HG02678 (cell line): ENCODE results near the gene FAM162A.

Experiments used
- ATAC-seq: cut with Tn5 transposase; IDR thresholded peaks from one replicate; pipeline ENCODE4 v1.9.1; 2021; ENCODE audit warnings: mild to moderate bottlenecking, moderate library complexity; ENCODE audit not compliant: unreplicated experiment

FAM162A gene

DNA sequence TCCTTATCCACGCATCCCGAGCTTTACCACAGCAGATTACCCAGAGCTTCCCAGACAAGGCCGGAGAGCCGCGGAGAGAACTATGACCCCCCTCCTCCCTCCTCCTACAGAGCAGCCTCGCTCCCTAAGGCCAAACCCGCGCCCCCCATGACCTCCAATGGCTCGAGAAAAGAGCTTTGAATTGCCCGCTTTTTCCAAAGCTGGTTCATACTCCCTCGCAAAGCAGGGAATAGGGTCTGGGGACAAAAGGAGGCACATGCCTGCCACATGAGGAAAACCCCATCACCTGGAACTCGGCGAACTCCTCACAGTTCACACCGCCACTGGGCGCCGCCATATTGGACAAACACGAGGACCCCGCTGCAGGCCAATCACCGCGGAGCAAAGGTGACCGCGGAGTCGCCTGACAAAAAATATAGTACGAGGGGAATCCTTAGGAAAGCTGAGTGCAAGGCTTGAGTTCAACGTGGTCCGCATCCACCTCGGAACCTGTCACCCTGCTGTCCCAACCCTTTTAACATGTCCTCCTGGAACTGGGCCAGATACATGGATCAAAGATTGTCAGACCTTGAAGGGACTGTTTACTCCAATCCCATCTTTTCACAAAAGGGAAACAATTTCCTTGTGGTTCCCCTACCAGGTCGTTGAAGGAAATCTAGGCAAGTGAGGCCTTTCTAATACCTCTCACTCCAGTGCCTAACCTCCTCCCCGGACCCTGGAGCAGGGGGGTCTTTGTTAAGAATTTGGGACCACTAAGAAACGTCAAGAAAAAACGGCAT lies 905 bp upstream of the FAM162A start, which contains the start of gene MIX23:
Gene MIX23, minus strand, starts transcription at position 344 of the 779 bp plus-strand sequence. Its CDS starts 7 bp downstream, at position 337.
- peak; percentile 38 for ATAC-seq

DNA sequence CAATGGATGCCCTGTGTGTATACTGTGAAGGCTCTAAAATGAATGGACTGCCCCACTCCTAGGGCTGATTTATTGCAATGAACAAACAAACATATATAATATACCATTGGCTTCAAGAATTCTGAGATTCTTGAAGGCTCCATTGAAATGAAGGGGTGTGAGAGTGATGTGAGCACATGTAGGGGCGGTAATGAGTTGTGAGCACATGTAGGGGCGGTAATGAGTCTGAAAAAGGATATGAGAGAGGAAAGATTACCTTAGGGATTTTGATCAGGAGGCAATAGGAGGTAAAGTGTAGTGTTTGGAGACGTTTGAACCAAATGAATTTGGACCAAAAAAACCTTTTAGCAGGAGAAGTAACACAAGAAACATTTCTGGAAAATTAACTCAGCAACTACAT lies 3.7 kb downstream of the FAM162A start:
- ATAC-seq, result no peak

- ATAC-seq, result no peak
Measured at GRCh38 chr3:122389197-122389596, 5.2 kb downstream of the FAM162A start.

DNA sequence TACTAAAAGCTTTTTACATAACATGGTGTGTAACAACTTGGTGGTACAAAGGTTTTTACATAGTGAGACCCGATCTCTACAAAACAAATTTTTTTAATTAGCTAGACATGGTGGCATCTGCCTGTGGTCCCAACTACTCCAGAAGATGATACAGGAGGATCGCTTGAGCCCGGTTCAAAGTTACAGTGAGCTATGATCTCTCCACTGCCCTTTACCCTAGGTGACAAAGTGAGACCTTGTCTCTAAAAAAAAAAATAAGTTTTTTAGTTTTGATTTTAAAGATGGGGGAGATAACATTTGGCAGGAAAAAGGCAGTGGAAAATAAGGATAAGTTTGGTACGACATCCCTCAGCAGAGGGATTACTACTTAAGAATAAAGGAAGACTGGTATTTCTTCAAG lies 5.9 kb downstream of the FAM162A start:
- no peak for ATAC-seq

GRCh38 chr3:122390665-122391064 lies 6.7 kb downstream of the FAM162A start:
- no peak for ATAC-seq

DNA sequence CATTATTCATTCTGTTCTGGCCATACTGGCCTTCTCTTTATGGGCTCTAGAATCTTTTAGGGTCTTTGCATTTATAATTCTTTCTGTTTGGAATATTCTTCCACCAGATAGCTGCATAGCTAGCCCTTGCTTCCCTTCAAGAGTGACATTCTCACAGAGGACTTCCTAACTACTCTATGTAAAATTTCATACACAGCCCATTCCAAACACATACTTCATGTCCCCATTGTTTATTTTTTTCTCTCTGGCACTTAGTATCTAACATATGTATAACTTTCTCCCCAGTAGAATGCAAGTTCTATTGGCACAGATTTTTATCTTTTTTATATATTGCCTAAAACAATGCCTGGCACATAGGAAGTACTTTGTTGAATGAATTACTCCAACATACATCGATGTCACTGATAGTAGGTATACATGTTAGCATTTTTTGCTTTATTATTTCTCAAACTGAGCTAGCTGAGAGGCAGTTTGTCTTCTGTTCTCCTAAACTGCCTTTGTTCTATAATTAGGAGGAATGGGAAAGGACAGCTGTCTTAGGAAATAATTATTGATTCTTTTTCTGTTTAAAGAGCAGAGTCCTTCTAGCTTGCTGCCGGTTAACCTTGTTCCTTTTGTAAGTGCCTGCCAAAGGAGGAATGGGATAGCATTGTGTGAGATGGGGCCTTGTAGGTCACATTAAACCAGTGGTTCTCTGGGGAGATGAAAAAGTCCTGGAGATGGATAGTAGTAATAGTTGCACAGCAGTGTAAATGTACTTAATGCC lies 7.9 kb downstream of the FAM162A start:
- no peak for ATAC-seq

DNA sequence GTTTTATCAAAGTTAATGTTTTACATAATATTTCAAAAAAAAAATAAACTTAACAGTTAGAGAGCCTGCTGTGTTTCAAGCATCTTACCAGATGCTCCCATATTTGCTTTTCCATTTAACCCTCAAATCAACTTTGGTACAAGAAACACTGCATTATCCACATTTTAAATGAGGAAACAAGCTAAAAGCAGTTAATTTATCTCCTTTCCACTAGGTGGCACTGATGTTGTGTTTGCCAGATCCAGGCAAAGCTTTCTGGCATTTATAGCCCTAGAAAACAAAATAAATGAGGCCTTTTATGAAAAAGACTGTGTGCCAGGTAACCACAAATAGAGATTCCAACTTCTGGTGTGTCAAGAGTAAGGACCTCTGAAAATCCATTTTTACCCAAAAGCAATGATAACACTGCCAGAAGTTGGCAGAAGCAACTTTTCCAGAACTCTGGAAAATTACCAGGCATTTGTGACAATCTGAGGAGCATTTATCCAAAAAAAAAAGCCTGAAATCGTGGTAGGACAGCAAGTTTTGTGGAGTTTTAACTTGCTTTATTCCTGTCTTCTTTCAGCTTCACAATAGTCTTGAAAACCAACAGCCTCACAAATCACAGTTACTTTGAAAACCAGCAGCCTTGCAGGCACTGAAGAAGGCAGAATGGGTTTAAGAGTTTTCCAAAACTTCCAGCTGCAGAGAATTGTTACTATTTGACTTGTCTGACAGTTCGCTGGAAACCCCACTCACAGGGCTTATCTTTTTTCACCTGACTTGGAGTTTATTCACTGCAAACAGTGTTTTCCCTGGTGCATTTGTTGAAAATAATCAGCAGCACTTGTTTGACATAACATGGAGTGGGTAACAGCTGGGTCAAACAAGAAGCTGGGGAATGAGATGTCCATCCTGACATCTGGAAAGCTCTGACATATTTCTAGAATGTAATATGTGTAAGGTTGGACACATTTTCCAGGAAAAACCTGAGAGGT lies 9.2 kb downstream of the FAM162A start:
- ATAC-seq, result no peak

DNA sequence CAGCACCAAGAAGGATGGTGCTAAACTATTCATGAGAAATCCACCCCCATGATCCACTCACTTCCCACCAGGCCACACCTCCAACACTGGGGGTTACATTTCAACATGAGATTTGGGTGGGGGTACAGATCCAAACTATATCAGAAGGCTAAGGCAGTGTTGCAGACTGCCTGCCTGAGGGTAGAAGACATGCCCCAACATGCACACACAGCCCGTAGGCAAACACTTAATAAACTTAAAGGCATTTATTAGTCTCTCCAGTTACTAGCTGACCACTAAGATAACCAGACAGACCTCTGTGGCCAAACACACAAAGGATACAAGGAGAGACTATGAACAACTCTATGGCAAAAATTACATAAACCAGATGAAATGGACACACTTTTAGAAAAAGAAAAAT lies 10.2 kb downstream of the FAM162A start:
- ATAC-seq, result no peak

- no peak for ATAC-seq
Measured at GRCh38 chr3:122395582-122395981, 11.6 kb downstream of the FAM162A start.

DNA sequence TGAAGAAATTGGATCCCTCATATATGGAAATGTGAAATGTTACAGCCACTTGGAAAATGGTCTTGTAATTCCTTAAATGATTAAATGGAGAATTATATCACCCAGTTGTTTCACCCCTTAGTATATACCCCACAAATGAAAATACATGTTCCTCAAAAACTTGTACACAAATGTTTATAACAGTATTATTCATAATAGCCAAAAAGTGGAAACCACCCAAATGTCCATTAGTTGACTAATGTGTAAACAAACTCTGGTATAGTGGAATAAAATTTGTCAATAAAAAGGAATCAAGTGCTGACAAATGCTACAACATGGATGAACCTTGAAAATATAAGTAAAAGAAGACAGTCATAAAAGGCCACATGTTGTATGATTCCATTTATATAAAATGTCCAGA lies 12.5 kb downstream of the FAM162A start:
- no peak for ATAC-seq

DNA sequence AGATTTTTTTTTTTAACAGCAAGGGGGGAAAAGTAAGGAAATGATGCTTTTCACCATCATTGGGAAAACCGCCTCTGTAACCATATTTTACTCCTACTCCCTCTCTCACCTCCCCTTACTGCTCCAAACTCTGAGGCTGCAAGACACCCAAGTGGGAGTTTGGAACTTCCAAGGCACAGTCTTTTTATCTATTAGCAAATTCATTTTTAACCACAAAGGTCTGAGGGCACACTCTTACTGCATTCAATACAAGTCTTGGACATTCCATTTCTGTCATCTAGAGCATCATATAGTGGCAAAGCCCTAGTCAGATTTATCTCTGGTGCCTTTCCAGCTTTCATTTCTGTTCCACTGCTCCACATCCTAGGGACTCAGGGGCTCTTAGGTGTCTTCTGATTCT lies 13.2 kb downstream of the FAM162A start:
- ATAC-seq, result no peak

DNA sequence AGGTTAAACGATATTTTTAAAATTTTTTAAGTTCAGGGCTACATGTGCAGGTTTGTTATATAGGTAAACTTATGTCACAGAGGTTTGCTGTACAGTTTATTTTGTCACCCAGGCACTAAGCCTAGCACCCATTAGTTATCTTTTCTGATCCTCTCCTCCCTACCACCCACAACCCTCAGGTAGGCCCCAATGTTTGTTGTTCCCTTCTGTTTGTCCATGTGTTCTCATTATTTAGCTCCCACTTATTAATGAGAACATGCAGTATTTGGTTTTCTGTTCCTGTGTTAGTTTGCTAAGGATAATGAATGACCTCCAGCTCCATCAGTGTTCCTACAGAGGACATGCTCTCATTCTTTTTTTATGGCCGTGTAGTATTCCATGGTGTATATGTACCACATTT lies 14.9 kb downstream of the FAM162A start:
- ATAC-seq, result no peak

DNA sequence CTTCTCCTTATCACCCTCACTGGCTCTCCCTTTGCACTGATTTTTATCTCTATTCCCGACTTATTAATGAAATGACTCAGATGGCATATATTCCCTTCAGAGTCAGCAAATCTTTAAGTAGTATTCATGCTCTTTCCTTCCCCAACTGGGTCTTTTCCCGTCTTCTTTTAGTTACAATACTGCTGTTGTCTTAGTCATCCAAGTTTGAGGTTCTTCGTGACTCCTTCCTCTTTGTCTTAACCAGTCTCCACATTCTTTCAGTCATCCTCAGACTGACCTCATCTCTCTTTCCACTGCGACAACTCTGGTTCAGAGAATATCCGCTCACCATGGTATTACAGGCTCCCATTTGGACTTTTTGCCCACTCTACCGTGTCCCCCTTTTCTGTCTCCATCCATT lies 19.5 kb downstream of the FAM162A start:
- ATAC-seq, result no peak

DNA sequence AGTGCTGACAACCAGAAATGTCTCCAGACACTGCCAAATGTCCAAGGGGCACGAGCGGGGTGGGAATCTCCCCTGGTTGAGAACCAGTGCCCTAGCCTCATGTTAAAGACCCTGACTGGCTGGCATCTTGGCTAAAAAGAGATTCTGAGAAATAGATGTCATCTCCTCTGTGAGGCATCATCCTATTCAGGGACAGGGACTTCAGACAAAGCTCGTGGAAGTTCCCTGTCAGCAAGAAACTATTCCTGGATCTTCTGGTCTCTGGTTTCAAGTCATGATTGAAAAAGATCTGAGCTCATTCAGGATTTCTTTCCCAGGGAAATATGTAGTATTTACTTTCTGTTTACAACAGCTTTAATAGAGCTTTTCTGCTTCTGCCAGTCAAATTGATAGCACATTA lies 21.0 kb downstream of the FAM162A start:
- no peak for ATAC-seq

DNA sequence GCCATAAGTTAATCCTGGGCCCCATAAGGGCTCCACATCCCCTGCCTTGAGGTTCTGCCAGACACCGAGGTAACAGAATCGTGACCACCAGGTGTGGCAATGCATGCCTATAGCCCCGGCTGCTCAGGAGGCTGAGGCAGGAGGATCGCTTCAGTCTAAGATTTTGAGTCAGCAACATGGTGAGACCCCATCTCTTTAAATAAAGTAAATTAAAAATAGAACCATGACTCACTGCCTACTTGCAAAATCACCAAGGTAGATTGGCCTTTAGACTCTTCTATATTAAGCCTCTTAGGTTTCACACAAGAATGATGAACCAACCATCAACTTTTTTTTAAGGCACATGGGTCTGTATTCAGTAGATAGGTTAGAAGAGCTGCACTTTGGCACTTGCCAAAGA lies 22.2 kb downstream of the FAM162A start:
- ATAC-seq, result no peak

GRCh38 chr3:122407946-122408345 lies 24.0 kb downstream of the FAM162A start:
- no peak for ATAC-seq

DNA sequence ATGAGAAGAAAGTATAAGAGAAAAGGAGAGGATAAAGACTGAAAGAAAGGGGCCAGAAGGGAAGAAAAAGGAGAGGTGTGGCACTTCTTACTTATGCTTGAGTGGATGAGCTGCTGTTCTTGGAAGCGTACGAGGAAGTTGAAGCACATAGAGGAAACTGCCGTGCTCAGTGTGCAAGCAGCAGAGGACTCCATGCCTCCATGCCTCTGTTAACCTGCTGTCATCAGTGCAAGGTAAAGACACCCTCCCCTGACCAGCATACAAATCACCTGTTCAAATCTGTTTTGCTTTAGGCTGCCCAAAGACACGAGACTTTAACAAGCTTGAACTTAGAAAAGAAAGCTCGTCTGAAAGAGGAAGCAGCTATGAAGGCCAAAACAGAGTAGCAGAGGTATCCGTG lies 25.5 kb downstream of the FAM162A start:
- ATAC-seq, result no peak

DNA sequence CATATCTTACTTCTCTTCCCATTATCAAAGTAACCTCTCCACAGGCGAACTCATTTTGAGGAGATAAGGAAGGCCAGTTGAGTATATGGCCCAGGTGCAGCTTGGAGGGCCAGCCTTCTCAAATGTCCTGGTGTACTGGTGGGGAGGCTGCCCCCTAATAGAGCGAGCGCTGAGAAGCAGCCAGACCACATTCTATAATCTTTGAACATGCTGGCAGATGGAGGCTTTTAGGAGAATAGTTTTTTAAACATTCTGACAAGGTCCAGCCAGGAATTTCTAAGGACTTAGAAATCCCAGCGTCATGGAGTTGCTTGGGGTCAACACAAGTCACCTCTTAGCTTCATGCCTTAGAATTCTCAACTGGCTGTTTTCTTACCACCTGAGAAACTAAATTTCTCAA lies 26.1 kb downstream of the FAM162A start:
- no peak for ATAC-seq

GRCh38 chr3:122410639-122411038 lies 26.7 kb downstream of the FAM162A start:
- ATAC-seq, result no peak

DNA sequence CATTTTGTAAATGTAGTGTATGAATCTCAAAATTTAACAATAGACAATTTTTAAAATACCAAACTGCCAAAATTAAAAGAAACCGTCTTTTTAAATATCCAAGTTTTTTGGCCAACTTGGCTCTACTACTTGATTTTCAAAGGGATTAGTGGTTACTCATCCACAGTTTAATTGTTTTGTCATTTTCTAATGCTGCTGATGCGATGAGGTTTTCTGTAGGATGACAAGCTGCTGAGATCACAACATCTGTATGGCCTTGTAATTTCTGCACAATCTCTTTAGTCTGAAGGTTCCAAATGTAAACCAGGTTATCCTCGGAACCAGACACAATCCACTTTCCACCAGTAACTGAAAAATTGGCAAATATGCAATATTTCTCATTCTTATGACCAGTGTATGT lies 30.4 kb downstream of the FAM162A start:
- no peak for ATAC-seq

DNA sequence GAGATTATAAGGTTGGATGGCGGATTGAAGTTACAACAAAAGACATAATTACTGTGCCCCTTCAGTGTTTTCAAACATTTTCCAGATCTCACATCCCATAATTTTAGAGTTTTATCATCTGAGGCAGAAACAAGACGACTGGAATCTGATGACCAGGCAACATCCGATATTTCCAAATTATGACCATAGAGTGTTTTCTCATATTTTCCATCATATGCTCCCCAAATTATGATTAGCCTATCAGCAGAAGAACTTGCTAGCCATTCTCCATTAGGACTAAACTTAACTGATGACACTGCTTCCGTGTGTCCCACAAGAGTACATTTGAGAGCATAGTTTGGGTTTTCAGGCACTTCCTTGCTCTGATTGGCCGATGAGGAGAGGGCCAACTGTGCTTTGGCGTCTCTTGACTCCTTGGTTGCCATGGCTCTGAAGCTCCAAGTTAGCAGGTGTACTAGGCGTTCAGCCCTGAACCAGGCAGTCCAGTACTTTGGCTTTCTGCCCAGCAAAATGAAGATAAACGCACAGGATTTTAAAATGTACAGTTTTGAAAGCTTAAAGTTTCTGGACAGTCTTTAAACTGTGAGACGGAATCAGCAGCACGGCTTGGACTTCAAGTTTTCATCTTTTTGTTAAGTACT lies 31.2 kb downstream of the FAM162A start:
- peak; percentile 52 for ATAC-seq
